Gastroesophageal sphincter (tissue), 3 donors: ENCODE results near the gene SCARB2.

Source experiments
- POLR2A ChIP-seq, 2 donors: fragments of 450-650 bp; IDR thresholded peaks; one replicate each; pipeline ENCODE4 v1.6.1; 2017; ENCODE audit warnings: antibody characterized with exemption in 2 of 2, mild to moderate bottlenecking in 2 of 2, moderate library complexity in 1 of 2
- TF ChIP-seq, protein P1 (sequence below), 4 experiments: fragments of 200-600 bp in 2 of 4; fragments of 450-650 bp in 2 of 4; sonication (generic) in 1 of 4; IDR thresholded peaks; one replicate each; pipeline ENCODE4 v1.5.1; 2017 to 2019; ENCODE audit warnings: antibody characterized with exemption in 4 of 4, mild to moderate bottlenecking in 2 of 4, moderate library complexity in 2 of 4

DNA sequence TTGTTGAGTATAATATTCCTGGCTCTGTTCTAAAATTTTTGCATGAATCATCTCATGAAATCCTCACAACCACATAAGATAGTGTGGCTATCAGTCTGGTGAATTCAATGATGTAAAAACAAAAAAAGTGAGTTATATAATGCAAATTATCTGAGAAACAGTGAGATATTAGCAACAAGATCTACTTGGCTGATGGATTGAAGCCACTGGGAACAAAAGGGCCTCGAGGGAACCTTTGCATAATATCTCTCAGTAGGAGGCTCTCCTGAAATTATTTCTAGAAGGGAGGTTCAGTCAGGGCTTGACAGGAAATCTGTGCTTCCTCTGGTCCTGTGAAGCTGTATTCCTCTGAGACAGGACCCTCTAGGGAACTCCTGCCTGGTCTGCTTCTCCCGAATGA lies 35.3 kb downstream of the SCARB2 start:
- TF ChIP-seq, protein P1, sequence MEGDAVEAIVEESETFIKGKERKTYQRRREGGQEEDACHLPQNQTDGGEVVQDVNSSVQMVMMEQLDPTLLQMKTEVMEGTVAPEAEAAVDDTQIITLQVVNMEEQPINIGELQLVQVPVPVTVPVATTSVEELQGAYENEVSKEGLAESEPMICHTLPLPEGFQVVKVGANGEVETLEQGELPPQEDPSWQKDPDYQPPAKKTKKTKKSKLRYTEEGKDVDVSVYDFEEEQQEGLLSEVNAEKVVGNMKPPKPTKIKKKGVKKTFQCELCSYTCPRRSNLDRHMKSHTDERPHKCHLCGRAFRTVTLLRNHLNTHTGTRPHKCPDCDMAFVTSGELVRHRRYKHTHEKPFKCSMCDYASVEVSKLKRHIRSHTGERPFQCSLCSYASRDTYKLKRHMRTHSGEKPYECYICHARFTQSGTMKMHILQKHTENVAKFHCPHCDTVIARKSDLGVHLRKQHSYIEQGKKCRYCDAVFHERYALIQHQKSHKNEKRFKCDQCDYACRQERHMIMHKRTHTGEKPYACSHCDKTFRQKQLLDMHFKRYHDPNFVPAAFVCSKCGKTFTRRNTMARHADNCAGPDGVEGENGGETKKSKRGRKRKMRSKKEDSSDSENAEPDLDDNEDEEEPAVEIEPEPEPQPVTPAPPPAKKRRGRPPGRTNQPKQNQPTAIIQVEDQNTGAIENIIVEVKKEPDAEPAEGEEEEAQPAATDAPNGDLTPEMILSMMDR (IDR thresholded peaks at IDR 0.05): no peak
- no peak for TF ChIP-seq POLR2A (IDR thresholded peaks at IDR 0.05)
